Small intestine (tissue), 7 donors: ENCODE results near the gene LARP1B. TPM values are rescaled to one million over a fixed set of nuclear protein-coding genes. Genes with fewer than 3 reads are reported as not detected.
"Not testable (repeated sequence)": the region's sequence is repeated elsewhere in the genome, so short reads cannot be mapped to it uniquely, and the experiment has no call there.

Experiments used
- DNase-seq, 2 donors: peaks; one replicate each; pipeline versions ENCODE4 v3.0.0 to v3.0.0-alpha.2; 2013
- FAIRE-seq: peaks from 2 replicates; lab custom pipeline; 2012; peaks lifted over from hg19 to GRCh38; lab: Jason Lieb, UNC
- H3K27ac ChIP-seq, 3 donors: one replicate each; pipeline ENCODE4 v1.5.1; 2013; ENCODE audit warnings: low read length in 2 of 3, mild to moderate bottlenecking in 2 of 3, control low read depth in 1 of 3, inconsistent platforms in 1 of 3, low read depth in 1 of 3, moderate library complexity in 1 of 3
- H3K27me3 ChIP-seq, 3 donors: one replicate each; pipeline ENCODE4 v1.6.1; 2013; ENCODE audit warnings: low read length in 3 of 3, inconsistent platforms in 1 of 3; ENCODE audit not compliant: control insufficient read depth in 3 of 3, insufficient read depth in 3 of 3
- H3K36me3 ChIP-seq, 3 donors: one replicate each; pipeline ENCODE4 v1.6.1; 2013; ENCODE audit warnings: low read length in 3 of 3, inconsistent platforms in 1 of 3, low read depth in 1 of 3, mild to moderate bottlenecking in 1 of 3, moderate library complexity in 1 of 3; ENCODE audit not compliant: control insufficient read depth in 3 of 3, insufficient read depth in 2 of 3
- H3K4me1 ChIP-seq, 3 donors: one replicate each; pipeline ENCODE4 v1.6.1; 2013; ENCODE audit warnings: low read length in 2 of 3, inconsistent platforms in 1 of 3, low read depth in 1 of 3, mild to moderate bottlenecking in 1 of 3, moderate library complexity in 1 of 3; ENCODE audit not compliant: control insufficient read depth in 3 of 3, insufficient read depth in 2 of 3
- H3K4me3 ChIP-seq, 3 donors: one replicate each; pipeline ENCODE4 v1.5.1; 2013; ENCODE audit warnings: low read length in 3 of 3, control low read depth in 1 of 3, inconsistent platforms in 1 of 3, low read depth in 1 of 3, mild to moderate bottlenecking in 1 of 3, moderate library complexity in 1 of 3
- H3K9me3 ChIP-seq, 2 donors: one replicate each; pipeline ENCODE4 v1.6.1; 2013; ENCODE audit warnings: low read depth in 1 of 2, low read length in 1 of 2; ENCODE audit not compliant: control insufficient read depth in 2 of 2, insufficient read depth in 1 of 2
- WGBS, 3 donors: extraction: QIAGEN DNeasy Blood & Tissue Kit; methylation state at CpG; one replicate each; pipeline ENCODE4 v1.1.7; 2013; 5-methylcytosine and 5-hydroxymethylcytosine counted together
- polyA plus RNA-seq, 4 donors: library from polyadenylated mRNA; stranded (reverse) in 3 of 4; unstranded in 1 of 4; fragments of 200-250 nt in 3 of 4; fragments of 120-200 nt in 1 of 4; gene quantifications; one replicate each; pipeline versions ENCODE4 v1.2.1 to v1.2.3, GENCODE V29; 2013
- donor health status: healthy with polysubstance abuse.
- donor health status: control.
- donor health status: control.
- donor health status: Bipolar disorder and iron deficiency.
- donor health status: healthy.

The LARP1B gene
- polyA plus RNA-seq, 4 donors, result 18.4 to 24.5 (median 19.4) TPM

DNA sequence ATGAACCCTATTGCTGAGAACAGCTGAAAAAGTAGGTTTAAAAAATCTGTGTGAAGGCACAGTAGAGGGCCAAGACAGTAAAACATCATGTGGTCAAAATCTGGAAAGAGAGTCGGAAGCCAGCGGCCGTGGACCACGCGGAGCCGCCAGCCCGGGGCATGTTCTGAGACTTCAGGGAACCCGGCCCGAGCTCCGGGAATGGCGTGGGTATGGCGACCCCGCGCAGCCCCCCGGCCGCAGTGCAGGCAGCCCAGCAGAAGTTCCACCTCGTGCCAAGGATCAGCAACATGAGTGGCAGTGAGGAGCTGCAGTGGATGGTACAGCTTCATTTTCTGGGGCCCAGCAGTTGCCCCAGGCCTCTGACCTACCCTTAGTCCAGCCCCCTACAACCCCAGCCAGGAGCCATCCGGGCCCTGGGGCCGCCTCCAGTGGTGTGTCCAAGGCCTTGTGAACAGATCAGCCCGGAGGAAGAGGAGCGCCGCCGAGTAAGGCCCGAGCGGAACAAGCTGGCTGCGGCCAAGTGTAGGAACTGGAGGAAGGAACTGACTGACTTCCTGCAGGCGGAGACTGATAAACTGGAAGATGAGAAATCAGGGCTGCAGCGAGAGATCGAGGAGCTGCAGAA, 94.2 kb downstream of the LARP1B start:
- no peak overlapping the region for H3K27ac ChIP-seq
- H3K4me1 ChIP-seq, result no peaks in the 10 kb centered on the region
- H3K4me3 ChIP-seq, result no peak overlapping the region
- peaks cover 0 to 7% of the 10 kb centered on the region in 2 donors for H3K9me3 ChIP-seq
- no peaks in the 10 kb centered on the region for H3K27me3 ChIP-seq
- WGBS, 3 donors, result 97 to 99% (median 97%) methylated on average over 29 of the region's 29 CpGs
- peaks cover 3 to 14% (median 7%) of the 10 kb centered on the region in 3 donors for H3K36me3 ChIP-seq
- DNase-seq (no peak), FAIRE-seq (no peak)

DNA sequence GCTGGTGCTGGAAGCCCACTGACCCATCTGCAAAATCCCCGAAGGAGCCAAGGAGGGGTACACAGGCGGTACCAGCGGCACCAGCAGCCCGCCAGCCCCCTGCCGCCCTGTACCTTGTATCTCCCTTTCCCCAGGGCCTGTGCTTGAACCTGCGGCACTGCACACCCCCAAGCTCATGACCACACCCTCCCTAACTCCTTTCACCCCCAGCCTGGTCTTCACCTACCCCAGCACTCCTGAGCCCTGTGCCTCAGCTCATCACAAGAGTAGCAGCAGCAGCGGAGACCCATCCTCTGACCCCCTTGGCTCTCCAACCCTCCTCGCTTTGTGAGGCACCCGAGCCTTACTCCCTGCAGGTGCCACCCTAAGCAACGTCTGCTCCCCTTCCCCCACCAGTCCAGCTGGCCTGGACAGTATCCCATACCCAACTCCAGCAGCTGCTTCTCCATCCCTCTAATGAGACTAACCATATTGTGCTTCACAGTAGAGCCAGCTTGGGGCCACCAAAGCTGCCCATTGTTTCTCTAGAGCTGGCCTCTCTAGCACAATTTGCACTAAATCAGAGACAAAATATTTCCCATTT, 94.9 kb downstream of the LARP1B start:
- no peak overlapping the region for H3K4me3 ChIP-seq
- no peaks in the 10 kb centered on the region for H3K4me1 ChIP-seq
- H3K27ac ChIP-seq, result no peak overlapping the region
- no peak for DNase-seq
- no peak for FAIRE-seq
- H3K27me3 ChIP-seq, result no peaks in the 10 kb centered on the region
- H3K36me3 ChIP-seq, result peaks cover 4 to 14% (median 7%) of the 10 kb centered on the region in 3 donors
- WGBS, 3 donors, result 93 to 100% (median 98%) methylated on average over 7 to 10 of the region's 10 CpGs
- peaks cover 0 to 7% of the 10 kb centered on the region in 2 donors for H3K9me3 ChIP-seq

DNA sequence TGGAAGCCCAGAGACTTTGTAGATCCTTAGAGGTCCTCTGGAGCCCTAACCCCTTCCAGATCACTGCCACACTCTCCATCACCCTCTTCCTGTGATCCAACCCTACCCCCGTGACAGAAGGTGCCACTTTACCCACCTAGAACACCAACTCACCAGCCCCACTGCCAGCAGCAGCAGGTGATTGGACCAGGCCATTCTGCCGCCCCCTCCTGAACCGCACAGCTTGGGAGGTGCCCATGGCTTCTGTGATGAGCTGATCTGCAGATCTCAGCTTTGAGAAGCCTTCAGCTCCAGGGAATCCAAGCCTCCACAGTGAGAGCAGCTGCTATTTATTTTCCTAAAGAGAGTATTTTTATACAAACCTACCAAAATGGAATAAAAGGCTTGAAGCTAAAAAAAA, 95.4 kb downstream of the LARP1B start:
- WGBS, 3 donors, result 97 to 98% (median 97%) methylated on average over 3 of the region's 3 CpGs
- H3K4me1 ChIP-seq, DNase-seq, H3K4me3 ChIP-seq, FAIRE-seq, H3K27ac ChIP-seq, H3K9me3 ChIP-seq, H3K27me3 ChIP-seq: not testable (repeated sequence)
- H3K36me3 ChIP-seq, result peaks cover 4 to 14% (median 7%) of the 10 kb centered on the region in 3 donors

DNA sequence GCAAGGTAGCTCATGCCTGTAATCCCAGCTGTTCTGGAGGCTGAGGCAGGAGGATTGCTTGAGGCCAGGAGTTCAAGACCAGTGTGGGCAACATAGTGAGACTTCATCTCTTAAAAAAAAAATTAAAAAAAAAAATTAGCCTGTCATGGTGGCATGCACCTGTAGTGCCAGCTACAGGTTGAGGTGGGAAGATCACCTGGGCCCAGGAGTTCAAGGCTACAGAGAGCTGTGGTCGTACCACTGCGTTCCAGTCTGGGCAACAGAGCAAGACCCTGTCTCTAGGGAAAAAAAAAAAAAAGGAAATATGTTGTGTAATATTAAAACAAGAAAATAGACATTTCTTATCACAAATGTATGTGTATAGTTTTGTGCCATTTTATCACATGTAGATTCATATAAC, 97.8 kb downstream of the LARP1B start:
- Histone ChIP-seq H3K36me3 (peaks cover 4 to 14% (median 9%) of the 10 kb centered on the region in 3 donors), H3K27ac (no peak overlapping the region), H3K4me1 (no peaks in the 10 kb centered on the region), H3K9me3 (peaks cover 0 to 7% of the 10 kb centered on the region in 2 donors), H3K27me3 (no peaks in the 10 kb centered on the region), H3K4me3 (no peak overlapping the region)
- WGBS, 3 donors, result 88 to 97% (median 95%) methylated on average over 2 of the region's 2 CpGs
- DNase-seq (no peak), FAIRE-seq (no peak)

DNA sequence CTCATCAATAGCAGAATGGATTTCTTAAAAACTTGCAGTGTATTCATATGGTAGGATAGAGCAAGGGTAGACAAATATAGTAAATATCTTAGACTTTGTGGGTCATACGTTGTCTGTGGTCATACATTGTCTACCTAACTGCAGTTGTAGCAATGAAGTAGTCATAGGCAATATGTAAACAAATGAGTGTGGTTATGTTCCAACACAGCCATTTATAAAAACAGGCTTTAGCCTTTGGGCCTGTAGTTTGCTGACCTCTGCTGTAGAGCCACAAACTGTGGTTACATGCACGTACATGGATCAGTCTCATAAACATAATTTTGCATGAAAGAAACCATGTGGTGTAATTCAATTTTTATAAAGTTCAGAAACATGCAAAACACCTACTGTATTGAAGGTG, 98.9 kb downstream of the LARP1B start:
- no peak overlapping the region for H3K4me3 ChIP-seq
- FAIRE-seq (no peak), DNase-seq (no peak)
- no peaks in the 10 kb centered on the region for H3K4me1 ChIP-seq
- H3K27ac ChIP-seq, result no peak overlapping the region
- no peaks in the 10 kb centered on the region for H3K27me3 ChIP-seq
- 69 to 92% (median 90%) methylated on average over 2 of the region's 2 CpGs for WGBS, 3 donors
- peaks cover 0 to 7% of the 10 kb centered on the region in 2 donors for H3K9me3 ChIP-seq
- peaks cover 4 to 14% (median 9%) of the 10 kb centered on the region in 3 donors for H3K36me3 ChIP-seq

DNA sequence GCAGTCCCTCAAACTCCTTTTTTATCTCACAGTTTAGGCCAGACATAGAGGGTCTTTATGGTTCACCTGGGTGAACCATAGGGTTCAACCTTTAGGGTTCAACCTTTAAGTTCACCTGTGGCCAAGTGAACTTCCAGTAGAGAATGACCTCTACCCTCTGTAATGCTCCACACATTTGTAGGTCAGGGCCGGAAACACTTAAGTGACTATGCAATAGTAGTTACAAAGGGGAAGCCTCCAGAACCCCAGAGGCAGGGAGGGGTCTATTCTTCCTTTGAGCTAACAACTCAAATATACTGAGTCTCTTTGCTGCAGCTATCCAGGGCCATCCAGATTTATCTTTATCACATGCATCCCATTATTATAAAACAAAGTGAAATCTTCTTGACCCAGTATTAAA, 100.0 kb downstream of the LARP1B start:
- Histone ChIP-seq H3K4me1 (no peaks in the 10 kb centered on the region), H3K9me3 (peaks cover 0 to 4% of the 10 kb centered on the region in 2 donors), H3K27ac (no peak overlapping the region), H3K4me3 (no peak overlapping the region), H3K36me3 (peaks cover 1 to 7% (median 4%) of the 10 kb centered on the region in 3 donors), H3K27me3 (no peaks in the 10 kb centered on the region)
- DNase-seq (no peak), FAIRE-seq (no peak)
- 94% methylated on average over 1 of the region's 1 CpG for WGBS, 3 donors

DNA sequence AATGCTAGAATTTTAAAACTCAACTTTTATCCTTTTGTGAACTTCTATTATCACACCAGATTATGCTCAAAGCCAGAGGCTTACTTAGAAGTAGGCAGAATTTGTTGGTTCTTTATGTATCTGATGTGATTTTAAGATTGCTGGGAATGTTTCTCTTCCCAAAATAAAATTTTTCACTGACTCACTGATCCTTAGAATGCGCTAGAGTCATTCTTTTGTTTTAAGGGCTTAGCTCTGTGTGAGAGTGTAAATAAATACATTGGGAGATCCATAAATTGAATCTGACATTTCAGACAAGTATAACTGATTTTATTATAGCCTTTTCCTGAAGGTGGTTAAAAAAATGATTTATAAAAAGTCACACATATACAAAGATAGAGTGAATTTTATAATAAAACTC, 101.3 kb downstream of the LARP1B start:
- WGBS, 3 donors, result 95 to 97% (median 97%) methylated on average over 1 of the region's 1 CpG
- Histone ChIP-seq H3K4me3 (no peak overlapping the region), H3K27ac (no peak overlapping the region), H3K9me3 (no peaks in the 10 kb centered on the region), H3K27me3 (no peaks in the 10 kb centered on the region), H3K36me3 (peaks cover 0 to 2% (median 1%) of the 10 kb centered on the region in 3 donors), H3K4me1 (no peaks in the 10 kb centered on the region)
- no peak for DNase-seq
- FAIRE-seq, result no peak

DNA sequence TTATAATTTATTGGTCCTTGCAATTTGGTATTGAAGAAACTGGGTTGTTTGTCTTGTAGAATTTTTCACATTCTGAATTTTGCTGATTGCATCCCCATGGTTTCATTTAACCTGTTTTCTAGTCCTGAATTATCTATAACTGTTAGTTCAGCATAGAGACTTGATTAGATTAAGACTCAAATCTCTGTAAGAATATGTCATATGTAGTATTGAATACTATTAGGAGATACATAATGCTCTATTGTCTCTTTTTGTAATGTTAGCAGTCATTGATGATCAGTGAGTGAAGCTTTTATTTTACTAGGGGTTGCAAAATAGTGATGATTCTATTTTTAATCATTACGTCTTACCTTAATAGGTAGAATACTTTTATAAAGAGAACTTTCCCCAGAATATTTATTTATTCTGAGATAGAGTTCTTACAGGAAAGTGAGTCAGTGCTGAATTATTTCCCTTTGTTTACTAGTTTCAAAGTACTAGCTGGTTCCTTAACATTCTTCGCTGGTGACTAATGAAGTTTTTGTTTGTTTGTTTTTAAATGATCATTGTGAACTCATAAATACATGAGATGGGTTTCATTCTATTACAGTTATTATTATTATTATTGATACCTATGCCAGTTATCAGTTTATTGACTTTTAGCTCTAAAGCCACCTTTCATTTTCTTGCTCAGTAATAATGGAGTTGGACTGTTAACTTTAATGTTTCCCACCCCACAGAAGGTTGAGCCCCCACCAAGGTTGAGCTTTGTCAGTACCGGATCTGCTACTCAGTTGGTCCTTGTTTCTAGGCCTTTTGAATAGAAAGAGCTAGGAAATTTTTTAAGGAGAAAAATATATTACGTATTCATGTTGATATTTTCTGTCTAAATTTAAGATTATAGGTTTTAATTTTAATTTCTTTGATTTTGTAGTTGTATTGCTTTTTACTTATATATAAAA, 102.3 kb downstream of the LARP1B start:
- H3K27me3 ChIP-seq, result no peaks in the 10 kb centered on the region
- 69 to 87% (median 77%) methylated on average over 4 of the region's 4 CpGs for WGBS, 3 donors
- no peak overlapping the region for H3K4me3 ChIP-seq
- H3K27ac ChIP-seq, result no peak overlapping the region
- DNase-seq, result no peak
- H3K4me1 ChIP-seq, result no peaks in the 10 kb centered on the region
- FAIRE-seq, result peak; percentile 26
- peaks cover 0 to 2% (median 1%) of the 10 kb centered on the region in 3 donors for H3K36me3 ChIP-seq
- H3K9me3 ChIP-seq, result no peaks in the 10 kb centered on the region
